Omental fat pad (tissue), 4 donors: ENCODE measurements around the gene NISCH. TPM values are rescaled to one million over a fixed set of nuclear protein-coding genes. Genes with fewer than 3 reads are reported as not detected.

ENCODE experiments used
- ATAC-seq: fragments of 150-250 bp; one replicate; pipeline ENCODE4 v1.9.1; 2016; ENCODE audit warnings: mild to moderate bottlenecking, moderate library complexity; ENCODE audit not compliant: low FRiP score
- DNase-seq: peaks from one replicate; pipeline ENCODE4 v3.0.0-alpha.2; 2019; ENCODE audit warnings: low spot score
- CTCF ChIP-seq, 3 donors: fragments of 450-650 bp; IDR thresholded peaks; one replicate each; pipeline ENCODE4 v1.5.1; 2016 to 2017; ENCODE audit warnings: antibody characterized with exemption in 3 of 3, mild to moderate bottlenecking in 3 of 3, moderate library complexity in 2 of 3
- total RNA-seq, 4 donors: library from RNA; depleted of rRNA; stranded (reverse); fragments of >200 nt; gene quantifications; one replicate each; pipeline ENCODE4 v1.1.0, GENCODE V29; 2016

Gene NISCH
- total RNA-seq, 4 donors from 2014 or later, result 59.8 to 82.3 (median 68.5) TPM

GRCh38 chr3:52480768-52481715, 25.6 kb downstream of the NISCH start:
- DNase-seq (no peak), ATAC-seq (no peak)
- TF ChIP-seq CTCF (IDR thresholded peaks at IDR 0.05), result no peak

- TF ChIP-seq CTCF (IDR thresholded peaks at IDR 0.05), result no peak
- DNase-seq (no peak), ATAC-seq (no peak)
Observed at GRCh38 chr3:52481819-52482521, 26.6 kb downstream of the NISCH start.

GRCh38 chr3:52483081-52483480, 27.7 kb downstream of the NISCH start:
- no peak for TF ChIP-seq CTCF (IDR thresholded peaks at IDR 0.05)
- ATAC-seq, result no peak
- no peak for DNase-seq

GRCh38 chr3:52483577-52484381, 28.4 kb downstream of the NISCH start:
- TF ChIP-seq CTCF (IDR thresholded peaks at IDR 0.05), result no peak
- ATAC-seq, result peak; percentile 7
- DNase-seq, result no peak

- no peak for TF ChIP-seq CTCF (IDR thresholded peaks at IDR 0.05)
- ATAC-seq, result no peak
- no peak for DNase-seq
Observed at GRCh38 chr3:52484680-52485461, 29.5 kb downstream of the NISCH start.
